ENCODE data around the gene COL28A1.

The COL28A1 gene

DNA sequence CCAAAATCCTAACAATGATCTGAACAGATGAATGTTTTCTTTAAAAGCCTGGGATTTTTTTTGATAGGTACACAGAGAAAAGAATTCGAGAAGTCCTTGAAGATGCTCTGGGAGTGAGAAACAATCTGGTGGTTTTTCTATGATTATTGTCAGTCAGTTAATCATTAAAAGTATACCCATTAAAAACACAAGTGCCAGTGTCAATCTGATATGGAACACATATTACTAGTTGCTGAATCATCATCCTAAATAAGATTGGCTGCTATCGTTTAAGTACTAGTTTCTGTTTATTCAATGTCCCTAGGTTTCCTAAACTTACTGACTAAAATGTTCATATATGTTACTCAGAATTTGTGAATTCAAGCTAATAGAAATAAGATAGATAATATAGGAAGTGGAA is 16.1 kb downstream of the COL28A1 start:
- TF ChIP-seq, protein P1, sequence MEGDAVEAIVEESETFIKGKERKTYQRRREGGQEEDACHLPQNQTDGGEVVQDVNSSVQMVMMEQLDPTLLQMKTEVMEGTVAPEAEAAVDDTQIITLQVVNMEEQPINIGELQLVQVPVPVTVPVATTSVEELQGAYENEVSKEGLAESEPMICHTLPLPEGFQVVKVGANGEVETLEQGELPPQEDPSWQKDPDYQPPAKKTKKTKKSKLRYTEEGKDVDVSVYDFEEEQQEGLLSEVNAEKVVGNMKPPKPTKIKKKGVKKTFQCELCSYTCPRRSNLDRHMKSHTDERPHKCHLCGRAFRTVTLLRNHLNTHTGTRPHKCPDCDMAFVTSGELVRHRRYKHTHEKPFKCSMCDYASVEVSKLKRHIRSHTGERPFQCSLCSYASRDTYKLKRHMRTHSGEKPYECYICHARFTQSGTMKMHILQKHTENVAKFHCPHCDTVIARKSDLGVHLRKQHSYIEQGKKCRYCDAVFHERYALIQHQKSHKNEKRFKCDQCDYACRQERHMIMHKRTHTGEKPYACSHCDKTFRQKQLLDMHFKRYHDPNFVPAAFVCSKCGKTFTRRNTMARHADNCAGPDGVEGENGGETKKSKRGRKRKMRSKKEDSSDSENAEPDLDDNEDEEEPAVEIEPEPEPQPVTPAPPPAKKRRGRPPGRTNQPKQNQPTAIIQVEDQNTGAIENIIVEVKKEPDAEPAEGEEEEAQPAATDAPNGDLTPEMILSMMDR (IDR thresholded peaks at IDR 0.05; ENCODE audit: control extremely low read depth, extremely low read depth, low read depth, missing control alignments), result no peak
- ChIA-PET CTCF (no interaction called here), POLR2A (no interaction called here)
- no peak for DNase-seq (ENCODE audit: extremely low spot score)

- DNase-seq (ENCODE audit: extremely low spot score), result no peak
- ChIA-PET POLR2A (no interaction called here), CTCF (no interaction called here)
- TF ChIP-seq, protein P1 (IDR thresholded peaks at IDR 0.05; ENCODE audit: control extremely low read depth, extremely low read depth, low read depth, missing control alignments), result no peak
Measured at GRCh38 chr7:7519056-7519455, 16.6 kb downstream of the COL28A1 start.

- ChIA-PET POLR2A (no interaction called here), CTCF (interaction anchor here (2.1 kb wide), 1 partner anchor 8 kb away, joined by 9 read pairs; no protein-coding TSS in a partner anchor)
- TF ChIP-seq, protein P1 (IDR thresholded peaks at IDR 0.05; ENCODE audit: control extremely low read depth, extremely low read depth, low read depth, missing control alignments), result no peak
- no peak for DNase-seq (ENCODE audit: extremely low spot score)
Measured at GRCh38 chr7:7517754-7518153, 17.9 kb downstream of the COL28A1 start.

GRCh38 chr7:7516662-7517061 is 19.0 kb downstream of the COL28A1 start:
- ChIA-PET CTCF (interaction anchor here (2.1 kb wide), 1 partner anchor 9 kb away, joined by 9 read pairs; no protein-coding TSS in a partner anchor), POLR2A (no interaction called here)
- TF ChIP-seq, protein P1 (IDR thresholded peaks at IDR 0.05; ENCODE audit: control extremely low read depth, extremely low read depth, low read depth, missing control alignments), result no peak
- DNase-seq (ENCODE audit: extremely low spot score), result no peak

DNA sequence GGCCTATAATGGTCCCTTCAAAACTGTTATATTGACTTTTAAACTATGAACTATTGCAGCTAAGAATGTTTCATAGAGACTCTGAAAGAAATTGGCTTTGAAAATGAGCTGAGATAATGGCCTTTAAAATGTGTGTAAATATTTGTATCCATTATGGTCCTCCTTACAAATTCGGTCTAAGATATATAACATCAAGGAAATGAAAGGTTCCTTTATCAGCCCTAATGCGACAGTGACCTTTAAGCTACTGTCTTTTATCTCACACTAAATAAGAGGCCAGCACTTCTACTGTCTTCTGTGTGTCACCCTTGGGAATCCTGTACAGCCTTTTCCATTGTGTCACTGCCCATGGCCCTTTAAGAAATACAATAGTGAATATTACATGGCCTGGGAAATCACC is 19.5 kb downstream of the COL28A1 start:
- ChIA-PET POLR2A (no interaction called here), CTCF (interaction anchor here (2.1 kb wide), 1 partner anchor 10 kb away, joined by 9 read pairs; no protein-coding TSS in a partner anchor)
- TF ChIP-seq, protein P1 (IDR thresholded peaks at IDR 0.05; ENCODE audit: control extremely low read depth, extremely low read depth, low read depth, missing control alignments), result no peak
- no peak for DNase-seq (ENCODE audit: extremely low spot score)

DNA sequence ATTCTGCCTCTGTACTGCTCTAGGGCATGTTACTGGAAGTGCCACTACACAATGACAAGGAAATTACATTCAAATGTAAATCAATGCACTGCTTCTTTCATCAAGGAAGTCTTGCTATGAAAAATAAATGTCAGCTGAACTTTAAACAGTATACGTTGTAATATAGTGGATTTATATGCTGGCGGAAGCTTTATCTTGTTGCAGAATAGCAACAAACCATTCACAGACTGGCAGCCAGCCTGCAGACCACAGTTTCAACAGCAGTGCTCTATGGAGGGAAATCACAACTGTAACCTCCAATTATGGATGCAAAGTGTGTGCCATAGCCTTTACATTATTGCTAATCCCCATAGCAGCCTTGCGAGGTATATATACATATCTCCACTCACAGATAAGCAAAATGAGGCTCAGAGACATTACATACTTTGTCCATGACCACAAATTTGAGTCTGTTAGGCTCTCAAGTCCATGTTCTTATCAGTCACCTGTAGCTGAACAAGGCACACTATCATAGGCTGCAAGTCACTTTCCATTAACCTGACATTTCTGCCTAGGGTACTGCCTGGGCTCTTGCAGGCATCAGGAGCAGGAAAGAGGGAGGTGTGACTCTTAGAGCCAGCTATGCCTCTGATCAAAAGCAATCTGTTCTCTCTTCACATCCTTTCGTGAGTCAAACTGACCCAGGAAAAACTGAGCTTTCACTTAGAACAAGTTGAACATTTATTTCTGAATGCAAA is 22.6 kb downstream of the COL28A1 start:
- TF ChIP-seq, protein P1 (IDR thresholded peaks at IDR 0.05; ENCODE audit: control extremely low read depth, extremely low read depth, low read depth, missing control alignments), result no peak
- ChIA-PET CTCF (interaction anchor here (0.8 to 1.5 kb wide), 4 partner anchors 11 to 29 kb away, joined by 3 to 4 read pairs (median 3); no protein-coding TSS in a partner anchor), POLR2A (no interaction called here)
- DNase-seq (ENCODE audit: extremely low spot score), result no peak

Measured in GM10248 (cell line).